NB4 (cell line): ENCODE results near the gene C12orf75.
"Not testable (repeated sequence)": the region's sequence is repeated elsewhere in the genome, so short reads cannot be mapped to it uniquely, and the experiment has no call there.

ENCODE experiments used
- CTCF ChIP-seq: IDR thresholded peaks from one replicate; pipeline ENCODE4 v1.5.1; 2012; ENCODE audit warnings: low read depth, low read length
- POLR2A ChIP-seq: IDR thresholded peaks from 2 replicates; pipeline ENCODE4 v1.6.1; 2011; ENCODE audit warnings: mild to moderate bottlenecking; ENCODE audit not compliant: insufficient read length; ENCODE audit errors: extremely low read depth

DNA sequence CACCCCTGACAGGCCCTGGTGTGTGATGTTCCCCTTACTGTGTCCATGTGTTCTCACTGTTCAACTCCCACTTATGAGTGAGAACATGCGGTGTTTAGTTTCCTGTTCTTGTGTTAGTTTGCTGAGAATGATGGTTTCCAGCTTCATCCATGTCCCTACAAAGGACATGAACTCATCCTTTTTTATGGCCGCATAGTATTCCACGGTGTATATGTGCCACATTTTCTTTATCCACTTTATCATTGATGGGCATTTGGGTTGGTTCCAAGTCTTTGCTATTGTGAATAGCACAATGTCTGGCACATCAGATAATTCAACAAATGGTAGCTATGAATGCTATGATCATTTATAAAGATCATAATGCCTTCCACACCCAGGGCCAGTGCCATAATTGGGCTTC is 73.6 kb downstream of the C12orf75 start:
- TF ChIP-seq POLR2A, CTCF: not testable (repeated sequence)
